GM06990 (cell line): ENCODE measurements around the gene PDCD1LG2.

Experiments used
- DNase-seq: peaks from one replicate; pipeline ENCODE4 v3.0.0-alpha.2; 2011; ENCODE audit not compliant: insufficient read length; ENCODE audit errors: extremely low read depth
- H3K27me3 ChIP-seq: replicated peaks from 2 replicates; pipeline ENCODE4 v1.6.0; 2011; ENCODE audit warnings: low read length; ENCODE audit not compliant: control insufficient read depth, insufficient read depth
- H3K36me3 ChIP-seq: 2 replicates; pipeline ENCODE4 v1.5.1; 2011; ENCODE audit warnings: low read length; ENCODE audit not compliant: control insufficient read depth, insufficient read depth
- H3K4me3 ChIP-seq: replicated peaks from 2 replicates; pipeline ENCODE4 v1.5.1; 2011; ENCODE audit warnings: low read depth, mild to moderate bottlenecking, control low read depth, low read length
- TF ChIP-seq, protein P1 (sequence below): IDR thresholded peaks from 2 replicates; pipeline ENCODE4 v1.5.1; 2011; ENCODE audit warnings: low read length, control low read depth, mild to moderate bottlenecking, inconsistent platforms; ENCODE audit not compliant: insufficient read depth, poor library complexity, severe bottlenecking

The PDCD1LG2 gene

DNA sequence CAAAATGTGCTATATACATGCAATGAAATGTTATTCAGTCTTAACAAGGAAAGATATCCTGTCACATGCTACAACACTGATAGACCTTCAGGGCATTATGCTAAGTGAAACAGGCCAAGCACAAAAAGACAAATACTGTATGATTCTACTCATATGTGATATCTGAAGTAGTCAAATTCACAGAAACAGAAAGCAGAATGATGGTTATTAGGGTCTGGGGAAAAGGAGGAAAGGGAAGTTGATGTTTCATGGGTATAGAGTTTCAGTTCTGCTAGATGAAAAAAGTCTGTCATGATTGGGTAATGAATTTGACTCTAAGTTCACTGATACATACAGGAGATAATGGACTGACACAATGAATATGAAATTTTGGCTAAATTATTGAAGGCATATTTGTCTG is 107.4 kb downstream of the PDCD1LG2 start:
- no peak overlapping the region for H3K4me3 ChIP-seq
- no peaks in the 10 kb centered on the region for H3K27me3 ChIP-seq
- DNase-seq = peak; percentile 73
- H3K36me3 ChIP-seq = no peaks in the 10 kb centered on the region; the same call in 1 of the 2 replicates
- TF ChIP-seq, protein P1, sequence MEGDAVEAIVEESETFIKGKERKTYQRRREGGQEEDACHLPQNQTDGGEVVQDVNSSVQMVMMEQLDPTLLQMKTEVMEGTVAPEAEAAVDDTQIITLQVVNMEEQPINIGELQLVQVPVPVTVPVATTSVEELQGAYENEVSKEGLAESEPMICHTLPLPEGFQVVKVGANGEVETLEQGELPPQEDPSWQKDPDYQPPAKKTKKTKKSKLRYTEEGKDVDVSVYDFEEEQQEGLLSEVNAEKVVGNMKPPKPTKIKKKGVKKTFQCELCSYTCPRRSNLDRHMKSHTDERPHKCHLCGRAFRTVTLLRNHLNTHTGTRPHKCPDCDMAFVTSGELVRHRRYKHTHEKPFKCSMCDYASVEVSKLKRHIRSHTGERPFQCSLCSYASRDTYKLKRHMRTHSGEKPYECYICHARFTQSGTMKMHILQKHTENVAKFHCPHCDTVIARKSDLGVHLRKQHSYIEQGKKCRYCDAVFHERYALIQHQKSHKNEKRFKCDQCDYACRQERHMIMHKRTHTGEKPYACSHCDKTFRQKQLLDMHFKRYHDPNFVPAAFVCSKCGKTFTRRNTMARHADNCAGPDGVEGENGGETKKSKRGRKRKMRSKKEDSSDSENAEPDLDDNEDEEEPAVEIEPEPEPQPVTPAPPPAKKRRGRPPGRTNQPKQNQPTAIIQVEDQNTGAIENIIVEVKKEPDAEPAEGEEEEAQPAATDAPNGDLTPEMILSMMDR = no peak

DNA sequence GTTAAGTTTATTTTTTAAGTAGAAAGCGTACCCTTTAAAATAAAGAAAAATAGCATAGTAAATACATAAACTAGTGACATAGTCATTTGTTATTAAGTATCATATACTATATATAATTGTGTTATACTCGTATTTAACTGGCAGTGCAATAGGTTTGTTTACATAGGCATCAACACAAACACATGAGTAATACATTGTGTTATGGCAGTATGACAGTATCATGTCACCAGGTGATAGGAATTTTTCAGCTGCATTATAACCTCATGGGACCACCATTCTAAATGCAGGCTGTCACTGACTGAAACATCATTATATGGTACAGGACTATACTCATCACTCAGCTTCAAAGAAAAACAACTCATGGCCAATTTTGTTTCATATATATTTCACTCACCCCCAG is 110.2 kb downstream of the PDCD1LG2 start:
- no peak overlapping the region for H3K4me3 ChIP-seq
- H3K27me3 ChIP-seq = no peaks in the 10 kb centered on the region
- TF ChIP-seq, protein P1 = no peak
- no peak for DNase-seq
- H3K36me3 ChIP-seq = no peaks in the 10 kb centered on the region; the same call in 1 of the 2 replicates
